Fibroblast of pulmonary artery (primary cell): ENCODE data around the gene TEX22.
A peak's percentile ranks its signal among the peaks of the same experiment; 100 is the strongest.

Experiments used
- DNase-seq: peaks from one replicate; pipeline ENCODE4 v3.0.0-alpha.2; 2010; ENCODE audit warnings: low read depth
- H3K4me3 ChIP-seq: replicated peaks from 2 replicates; pipeline ENCODE4 v1.5.1; 2011; ENCODE audit warnings: low read depth, mild to moderate bottlenecking, control low read depth, low read length, moderate library complexity
- TF ChIP-seq, protein P1 (sequence below): IDR thresholded peaks from 2 replicates; pipeline ENCODE4 v1.5.1; 2011; ENCODE audit warnings: mild to moderate bottlenecking, control low read depth, low read length, inconsistent platforms; ENCODE audit errors: missing control alignments

The TEX22 gene

DNA sequence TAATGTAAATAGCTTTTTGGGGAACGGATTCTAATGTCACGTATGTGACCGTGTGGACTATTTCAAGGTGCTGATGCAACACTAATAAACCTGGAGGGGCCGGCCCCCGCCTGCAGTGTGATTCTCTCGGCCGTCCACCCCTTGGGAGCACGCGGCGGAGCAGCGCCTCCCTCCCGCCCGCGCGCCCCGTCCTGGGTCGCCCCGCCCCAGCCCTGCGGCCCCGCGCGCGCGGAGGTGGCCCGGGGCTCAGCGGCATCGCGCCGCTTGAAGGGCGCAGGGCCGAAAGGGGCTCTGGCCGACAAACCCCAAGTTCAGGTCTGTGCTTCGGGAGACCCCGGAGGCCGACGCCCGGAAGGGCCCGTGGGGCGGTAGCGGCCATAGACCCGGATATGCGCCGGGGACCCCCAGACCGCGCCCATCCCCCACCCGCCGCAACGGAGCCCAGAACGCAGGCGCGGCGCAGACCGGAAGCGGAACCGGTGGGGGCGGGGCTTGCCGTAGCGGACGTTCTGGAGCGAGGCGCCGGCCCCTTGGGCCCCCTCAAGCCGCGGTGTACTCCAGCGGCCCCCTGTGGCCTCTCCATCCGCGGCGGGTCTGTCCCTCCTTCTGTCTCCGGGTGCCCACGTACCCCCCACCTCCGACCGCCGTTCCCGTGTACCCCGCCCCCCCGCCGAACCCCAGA lies at the start of gene TEX22:
TSS of gene TEX22 (plus strand) at position 495 of the 682 bp plus-strand sequence. CDS start 803 bp downstream, outside the sequence.
- DNase-seq: peak; percentile 81
- peak within 1 kb of the TSS; percentile 72 for H3K4me3 ChIP-seq
- TF ChIP-seq, protein P1, sequence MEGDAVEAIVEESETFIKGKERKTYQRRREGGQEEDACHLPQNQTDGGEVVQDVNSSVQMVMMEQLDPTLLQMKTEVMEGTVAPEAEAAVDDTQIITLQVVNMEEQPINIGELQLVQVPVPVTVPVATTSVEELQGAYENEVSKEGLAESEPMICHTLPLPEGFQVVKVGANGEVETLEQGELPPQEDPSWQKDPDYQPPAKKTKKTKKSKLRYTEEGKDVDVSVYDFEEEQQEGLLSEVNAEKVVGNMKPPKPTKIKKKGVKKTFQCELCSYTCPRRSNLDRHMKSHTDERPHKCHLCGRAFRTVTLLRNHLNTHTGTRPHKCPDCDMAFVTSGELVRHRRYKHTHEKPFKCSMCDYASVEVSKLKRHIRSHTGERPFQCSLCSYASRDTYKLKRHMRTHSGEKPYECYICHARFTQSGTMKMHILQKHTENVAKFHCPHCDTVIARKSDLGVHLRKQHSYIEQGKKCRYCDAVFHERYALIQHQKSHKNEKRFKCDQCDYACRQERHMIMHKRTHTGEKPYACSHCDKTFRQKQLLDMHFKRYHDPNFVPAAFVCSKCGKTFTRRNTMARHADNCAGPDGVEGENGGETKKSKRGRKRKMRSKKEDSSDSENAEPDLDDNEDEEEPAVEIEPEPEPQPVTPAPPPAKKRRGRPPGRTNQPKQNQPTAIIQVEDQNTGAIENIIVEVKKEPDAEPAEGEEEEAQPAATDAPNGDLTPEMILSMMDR: peak; percentile 9

- H3K4me3 ChIP-seq: no peak overlapping the region
- TF ChIP-seq, protein P1: no peak
- DNase-seq: no peak
These were observed 49.2 kb upstream of the TEX22 start for GRCh38 chr14:105348945-105349699.

- DNase-seq: no peak
- no peak overlapping the region for H3K4me3 ChIP-seq
- TF ChIP-seq, protein P1: no peak
These were observed 48.3 kb upstream of the TEX22 start for GRCh38 chr14:105349992-105350391.

DNA sequence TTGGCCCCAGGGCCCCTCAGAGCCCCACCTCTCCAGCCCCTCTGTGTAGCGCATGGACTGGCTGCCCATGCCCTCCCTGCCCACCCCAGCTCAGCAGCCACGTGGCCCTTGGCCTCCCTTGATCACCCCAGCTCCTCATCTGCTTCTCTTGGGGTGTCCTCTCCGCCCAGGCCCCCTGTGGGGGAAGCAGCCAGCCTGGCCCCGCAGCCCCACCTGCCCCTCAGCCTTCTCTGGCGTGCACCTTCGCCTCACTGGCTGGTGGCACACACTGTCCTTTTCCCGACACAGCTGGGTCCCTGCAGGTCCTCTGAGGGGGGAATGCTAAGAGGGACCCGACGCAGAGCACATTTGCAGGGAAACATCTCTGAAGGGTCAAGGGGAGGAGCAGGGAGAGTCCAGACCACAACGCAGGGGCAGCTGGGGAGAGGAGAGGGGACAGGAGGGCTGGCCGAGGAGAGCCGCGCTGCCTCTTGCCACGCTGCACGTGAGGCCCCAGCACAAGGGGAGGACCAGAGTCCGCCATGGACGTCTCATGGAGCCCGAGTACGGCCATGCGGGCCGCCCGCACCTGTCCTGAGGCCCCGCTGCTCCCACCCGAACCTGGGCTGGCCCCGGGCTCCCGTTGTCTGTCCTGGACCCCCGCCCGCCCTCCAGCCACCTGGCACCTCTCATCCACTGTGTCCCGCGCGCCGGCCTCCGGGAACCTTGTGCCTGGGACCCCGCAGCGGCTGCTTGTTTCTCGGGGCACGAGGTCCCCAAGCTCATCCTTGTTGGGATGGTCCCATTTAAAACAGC lies 47.7 kb upstream of the TEX22 start:
- TF ChIP-seq, protein P1: no peak
- H3K4me3 ChIP-seq: no peak overlapping the region
- DNase-seq: no peak

DNA sequence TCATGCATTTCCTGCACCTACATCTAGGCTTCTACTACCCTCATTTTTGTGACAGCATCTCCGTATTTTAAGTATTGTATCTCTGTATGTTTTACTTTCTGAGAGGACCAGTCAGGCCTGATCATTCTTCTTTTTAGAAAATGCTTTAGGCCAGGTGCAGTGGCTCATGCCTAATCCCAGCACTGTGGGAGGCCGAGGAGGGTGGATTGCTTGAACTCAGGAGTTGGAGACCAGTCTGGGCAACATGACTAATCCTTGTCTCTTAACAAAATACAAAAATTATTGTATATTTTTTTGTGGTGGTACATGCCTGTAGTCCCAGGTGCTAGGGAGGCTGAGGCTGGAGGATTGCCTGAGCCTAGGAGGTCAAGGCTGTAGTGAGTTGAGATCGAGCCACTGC lies 46.9 kb upstream of the TEX22 start:
- no peak overlapping the region for H3K4me3 ChIP-seq
- TF ChIP-seq, protein P1: no peak
- DNase-seq: no peak

DNA sequence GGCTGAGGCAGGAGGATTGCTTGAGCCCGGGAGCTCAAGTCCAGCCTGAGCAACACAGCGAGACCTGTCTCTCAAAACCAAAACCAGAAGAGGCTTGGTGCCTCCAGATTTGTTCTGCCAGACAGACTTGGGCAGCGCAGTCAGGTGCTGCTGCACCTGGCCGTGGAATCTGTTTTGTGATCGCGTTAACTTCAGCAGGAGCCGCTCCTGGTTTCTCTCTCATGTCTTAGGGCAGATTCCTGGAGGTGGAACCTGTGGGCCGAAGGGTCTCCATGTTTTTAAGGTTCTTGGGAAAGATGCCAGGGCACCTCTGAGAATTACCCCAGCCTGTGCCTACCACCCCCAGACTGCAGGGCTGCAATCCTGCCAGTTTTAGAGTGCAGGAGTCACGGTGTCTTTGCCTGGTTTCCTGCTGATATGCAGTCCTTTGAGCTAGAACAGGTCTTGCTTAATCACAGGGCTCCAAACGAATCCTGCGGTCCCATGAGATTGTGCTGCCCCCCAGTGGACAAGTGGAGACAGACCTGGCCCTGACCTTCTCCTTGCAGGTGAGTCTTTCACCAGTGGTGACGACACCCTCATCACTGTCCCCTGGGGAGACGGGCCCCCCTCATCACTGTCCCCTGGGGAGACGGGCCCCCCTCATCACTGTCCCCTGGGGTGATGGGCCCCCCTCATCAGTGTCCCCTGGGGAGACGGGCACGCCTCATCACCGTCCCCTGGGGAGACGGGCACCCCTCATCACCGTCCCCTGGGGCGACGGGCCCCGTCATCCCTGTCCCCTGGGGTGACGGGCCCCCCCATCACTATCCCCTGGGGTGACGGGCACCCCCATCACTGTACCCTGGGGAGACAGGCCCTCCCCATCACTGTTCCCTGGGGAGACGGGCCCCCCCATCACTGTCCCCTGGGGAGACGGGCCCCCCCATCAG lies 46.2 kb upstream of the TEX22 start:
- TF ChIP-seq, protein P1: peak; percentile 84
- no peak overlapping the region for H3K4me3 ChIP-seq
- DNase-seq: peak; percentile 91
